GM21381 (cell line): ENCODE data around the gene CBX5.
A peak's percentile ranks its signal among the peaks of the same experiment; 100 is the strongest.
"Not testable (repeated sequence)": the region's sequence is repeated elsewhere in the genome, so short reads cannot be mapped to it uniquely, and the experiment has no call there.

Experiments used
- ATAC-seq: cut with Tn5 transposase; IDR thresholded peaks from one replicate; pipeline ENCODE4 v1.9.1; 2021; ENCODE audit warnings: mild to moderate bottlenecking, moderate library complexity; ENCODE audit not compliant: unreplicated experiment

The CBX5 gene

GRCh38 chr12:54294953-54295566 lies 15.1 kb upstream of the CBX5 start:
- no peak for ATAC-seq

- ATAC-seq, result no peak
These were observed 14.4 kb upstream of the CBX5 start for GRCh38 chr12:54294152-54294952.

- ATAC-seq, result no peak
These were observed 13.0 kb upstream of the CBX5 start for GRCh38 chr12:54292931-54293241.

- no peak for ATAC-seq
These were observed 12.4 kb upstream of the CBX5 start for GRCh38 chr12:54292083-54292930.

GRCh38 chr12:54287261-54288157 lies 7.6 kb upstream of the CBX5 start:
- ATAC-seq, result no peak

- ATAC-seq, result no peak
These were observed 6.4 kb upstream of the CBX5 start for GRCh38 chr12:54286042-54287030.

- no peak for ATAC-seq
These were observed 5.5 kb upstream of the CBX5 start for GRCh38 chr12:54285150-54286041.

- ATAC-seq, result not testable (repeated sequence)
These were observed 4.3 kb upstream of the CBX5 start for GRCh38 chr12:54284070-54284780.

GRCh38 chr12:54282949-54283593 lies 3.1 kb upstream of the CBX5 start:
- no peak for ATAC-seq

GRCh38 chr12:54281694-54282093 lies 1.8 kb upstream of the CBX5 start:
- ATAC-seq, result not testable (repeated sequence)

GRCh38 chr12:54281261-54281638 lies 1.3 kb upstream of the CBX5 start:
- not testable (repeated sequence) for ATAC-seq

- peak; percentile 84 for ATAC-seq
These were observed 742 bp upstream of the CBX5 start, which contains the start of gene HNRNPA1 for GRCh38 chr12:54280468-54281260. TSS of gene HNRNPA1 (plus strand) at chr12:54280726. CDS start at chr12:54280808, 82 bp downstream.

- no peak for ATAC-seq
These were observed 693 bp downstream of the CBX5 start for GRCh38 chr12:54279227-54279631.

GRCh38 chr12:54277823-54278276 lies 2.1 kb downstream of the CBX5 start:
- ATAC-seq, result no peak

- no peak for ATAC-seq
These were observed 3.6 kb downstream of the CBX5 start for GRCh38 chr12:54276368-54276767.

- ATAC-seq, result no peak
These were observed 5.9 kb downstream of the CBX5 start for GRCh38 chr12:54273981-54274380.
